HUES48 (cell line): ENCODE data around the gene CHMP1A.

ENCODE experiments used
- H3K27ac ChIP-seq: one replicate; pipeline ENCODE4 v1.7.0; 2013; ENCODE audit warnings: low read depth, low read length, inconsistent platforms
- H3K27me3 ChIP-seq: 2 replicates; pipeline ENCODE4 v1.6.1; 2013; ENCODE audit warnings: mild to moderate bottlenecking, low read length; ENCODE audit not compliant: control insufficient read depth, insufficient read depth
- H3K36me3 ChIP-seq: 2 replicates; pipeline ENCODE4 v1.6.1; 2013; ENCODE audit warnings: low read length; ENCODE audit not compliant: control insufficient read depth, insufficient read depth
- H3K4me1 ChIP-seq: 2 replicates; pipeline ENCODE4 v1.6.1; 2013; ENCODE audit warnings: mild to moderate bottlenecking, low read length; ENCODE audit not compliant: control insufficient read depth, insufficient read depth
- H3K4me3 ChIP-seq: 2 replicates; pipeline ENCODE4 v1.5.1; 2013; ENCODE audit warnings: mild to moderate bottlenecking, low read depth, low read length
- H3K9ac ChIP-seq: 2 replicates; pipeline ENCODE4 v1.6.1; 2013; ENCODE audit warnings: mild to moderate bottlenecking, low read depth, low read length, moderate library complexity
- H3K9me3 ChIP-seq: 2 replicates; pipeline ENCODE4 v1.6.1; 2013; ENCODE audit warnings: low read length; ENCODE audit not compliant: control insufficient read depth, insufficient read depth

Gene CHMP1A

GRCh38 chr16:89620406-89620841 lies 37.1 kb downstream of the CHMP1A start:
- peaks cover 9% of the 10 kb centered on the region for H3K27me3 ChIP-seq
- H3K36me3 ChIP-seq = no peaks in the 10 kb centered on the region
- no peak overlapping the region for H3K27ac ChIP-seq
- no peaks in the 10 kb centered on the region for H3K9me3 ChIP-seq
- no peak overlapping the region for H3K4me3 ChIP-seq
- H3K4me1 ChIP-seq = peaks cover 7% of the 10 kb centered on the region; the same call in 1 of the 2 replicates
- no peak overlapping the region for H3K9ac ChIP-seq

DNA sequence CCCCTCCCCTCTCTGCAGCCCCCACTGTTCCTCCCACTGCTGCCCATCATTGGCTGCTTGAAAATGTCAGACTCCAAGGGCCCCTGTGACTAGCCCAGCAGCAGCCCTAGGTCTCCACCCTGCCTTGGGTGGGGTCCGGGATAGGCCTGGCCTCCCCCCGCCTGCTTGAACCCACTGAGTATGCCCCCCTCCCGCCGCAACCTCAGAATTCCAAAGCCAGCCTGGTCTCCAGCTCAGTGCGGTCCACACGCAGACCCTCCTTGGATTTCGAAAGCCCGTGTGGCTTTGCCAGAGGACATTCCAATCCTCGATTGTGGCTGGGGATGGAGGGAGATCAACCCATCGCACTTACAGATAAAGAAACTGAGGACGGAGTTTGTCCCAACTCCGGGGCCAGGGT lies 37.7 kb downstream of the CHMP1A start:
- Histone ChIP-seq H3K9me3 (no peaks in the 10 kb centered on the region), H3K36me3 (no peaks in the 10 kb centered on the region), H3K4me1 (peaks cover 7% of the 10 kb centered on the region; the same call in 1 of the 2 replicates), H3K27me3 (peaks cover 9% of the 10 kb centered on the region), H3K9ac (no peak overlapping the region), H3K4me3 (no peak overlapping the region), H3K27ac (no peak overlapping the region)

DNA sequence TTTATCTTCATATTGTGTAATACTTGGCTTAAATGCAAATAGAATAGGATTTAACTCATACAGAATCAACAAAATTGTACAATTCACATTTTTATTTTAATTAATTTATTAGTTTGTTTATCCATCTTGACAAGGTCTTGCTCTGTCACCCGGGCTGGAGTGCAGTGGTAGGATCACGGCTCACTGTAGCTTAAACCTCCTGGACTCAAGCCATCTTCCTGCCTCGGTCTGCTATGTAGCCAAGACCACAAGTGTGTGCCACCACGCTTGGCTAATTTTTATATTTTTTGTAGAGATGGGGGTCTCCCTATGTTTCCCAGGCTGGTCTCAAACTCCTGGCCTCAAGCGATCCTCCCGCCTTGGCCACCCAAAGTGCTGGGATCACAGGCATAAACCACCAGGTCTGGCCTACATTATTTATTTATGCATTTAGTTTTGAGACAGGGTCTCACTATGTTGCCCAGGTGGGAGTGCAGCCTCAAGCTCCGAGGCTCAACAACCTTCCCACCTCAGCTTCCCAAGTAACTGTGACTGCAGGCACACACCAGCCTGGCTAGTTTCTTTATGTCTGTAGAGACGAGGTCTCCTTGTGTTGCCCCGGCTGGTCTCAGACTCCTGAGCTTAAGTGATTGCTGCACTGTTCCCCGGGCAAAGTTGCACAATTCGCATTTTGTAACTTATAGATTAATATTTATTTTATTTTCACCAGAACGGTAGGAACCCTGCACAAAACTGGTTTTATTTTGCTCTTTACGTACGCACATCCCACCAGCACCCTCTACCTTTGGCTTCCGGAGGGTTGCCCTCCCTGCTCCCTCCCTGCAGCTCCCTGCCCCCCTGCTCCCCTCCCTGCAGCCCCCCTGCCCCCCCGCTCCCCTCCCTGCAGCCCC lies 39.2 kb downstream of the CHMP1A start:
- Histone ChIP-seq H3K9me3 (no peaks in the 10 kb centered on the region), H3K27me3 (peaks cover 1% of the 10 kb centered on the region; the same call in 1 of the 2 replicates), H3K4me1 (peaks cover 7% of the 10 kb centered on the region; the same call in 1 of the 2 replicates), H3K36me3 (no peaks in the 10 kb centered on the region), H3K27ac (no peak overlapping the region), H3K4me3 (no peak overlapping the region), H3K9ac (no peak overlapping the region)

DNA sequence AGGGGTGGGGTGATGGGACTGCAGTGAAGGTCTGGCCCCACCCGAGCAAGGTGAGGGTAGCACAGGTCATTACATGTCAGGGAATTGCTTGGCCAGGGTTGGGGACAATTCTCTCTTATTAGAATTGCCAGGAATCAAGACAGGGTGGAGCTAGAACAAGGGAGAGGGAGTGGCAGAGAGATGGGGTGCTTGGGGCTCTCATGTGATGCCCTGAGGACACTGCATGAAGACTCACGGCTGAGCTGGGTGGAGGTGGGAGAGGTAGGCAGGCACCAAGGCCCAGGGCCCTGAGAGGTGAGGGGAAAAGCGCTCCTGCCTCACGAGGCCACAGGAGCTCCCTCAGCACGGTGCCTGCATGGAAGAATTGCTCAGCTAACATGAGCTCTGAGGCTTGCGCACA lies 40.5 kb downstream of the CHMP1A start:
- H3K4me1 ChIP-seq = peaks cover 12% of the 10 kb centered on the region; the same call in 1 of the 2 replicates
- H3K27me3 ChIP-seq = no peaks in the 10 kb centered on the region
- H3K4me3 ChIP-seq = no peak overlapping the region
- no peaks in the 10 kb centered on the region for H3K36me3 ChIP-seq
- H3K9me3 ChIP-seq = no peaks in the 10 kb centered on the region
- H3K27ac ChIP-seq = no peak overlapping the region
- H3K9ac ChIP-seq = no peak overlapping the region

- Histone ChIP-seq H3K4me3 (no peak overlapping the region), H3K4me1 (peaks cover 12% of the 10 kb centered on the region; the same call in 1 of the 2 replicates), H3K9me3 (no peaks in the 10 kb centered on the region), H3K27me3 (no peaks in the 10 kb centered on the region), H3K9ac (no peak overlapping the region), H3K27ac (no peak overlapping the region), H3K36me3 (no peaks in the 10 kb centered on the region)
Observed at GRCh38 chr16:89616623-89617022, 40.9 kb downstream of the CHMP1A start.

GRCh38 chr16:89615596-89616090 lies 41.9 kb downstream of the CHMP1A start:
- no peaks in the 10 kb centered on the region for H3K9me3 ChIP-seq
- H3K4me3 ChIP-seq = no peak overlapping the region
- no peaks in the 10 kb centered on the region for H3K36me3 ChIP-seq
- H3K27me3 ChIP-seq = no peaks in the 10 kb centered on the region
- H3K4me1 ChIP-seq = peaks cover 12% of the 10 kb centered on the region; the same call in 1 of the 2 replicates
- no peak overlapping the region for H3K27ac ChIP-seq
- no peak overlapping the region for H3K9ac ChIP-seq

DNA sequence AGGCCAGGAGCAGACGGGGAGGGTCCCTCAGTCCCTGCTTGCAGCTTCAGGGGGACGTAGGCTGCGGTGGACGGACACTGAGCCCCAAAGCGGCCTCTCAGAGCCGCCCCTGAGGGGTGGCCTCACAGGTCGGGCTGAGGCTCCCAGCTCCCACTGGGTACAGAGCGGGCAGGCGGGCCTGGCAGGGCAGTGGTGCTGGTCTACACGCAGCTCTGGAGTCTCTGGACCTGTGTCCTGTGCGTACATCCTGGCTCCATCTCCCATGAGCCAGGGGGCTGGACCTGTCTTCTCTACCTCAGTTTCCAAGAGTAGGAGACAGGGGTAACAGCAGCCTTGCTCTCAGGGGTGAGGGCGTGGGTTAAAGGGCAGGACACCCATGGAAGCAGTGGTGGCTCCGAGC lies 42.3 kb downstream of the CHMP1A start:
- Histone ChIP-seq H3K27ac (no peak overlapping the region), H3K4me1 (peaks cover 9% of the 10 kb centered on the region; the same call in 1 of the 2 replicates), H3K9me3 (no peaks in the 10 kb centered on the region), H3K27me3 (no peaks in the 10 kb centered on the region), H3K4me3 (no peak overlapping the region), H3K9ac (no peak overlapping the region), H3K36me3 (no peaks in the 10 kb centered on the region)

- Histone ChIP-seq H3K36me3 (no peaks in the 10 kb centered on the region), H3K4me1 (peaks cover 5% of the 10 kb centered on the region; the same call in 1 of the 2 replicates), H3K9me3 (no peaks in the 10 kb centered on the region), H3K4me3 (no peak overlapping the region), H3K9ac (no peak overlapping the region), H3K27me3 (no peaks in the 10 kb centered on the region), H3K27ac (no peak overlapping the region)
Observed at GRCh38 chr16:89613954-89614459, 43.5 kb downstream of the CHMP1A start.

DNA sequence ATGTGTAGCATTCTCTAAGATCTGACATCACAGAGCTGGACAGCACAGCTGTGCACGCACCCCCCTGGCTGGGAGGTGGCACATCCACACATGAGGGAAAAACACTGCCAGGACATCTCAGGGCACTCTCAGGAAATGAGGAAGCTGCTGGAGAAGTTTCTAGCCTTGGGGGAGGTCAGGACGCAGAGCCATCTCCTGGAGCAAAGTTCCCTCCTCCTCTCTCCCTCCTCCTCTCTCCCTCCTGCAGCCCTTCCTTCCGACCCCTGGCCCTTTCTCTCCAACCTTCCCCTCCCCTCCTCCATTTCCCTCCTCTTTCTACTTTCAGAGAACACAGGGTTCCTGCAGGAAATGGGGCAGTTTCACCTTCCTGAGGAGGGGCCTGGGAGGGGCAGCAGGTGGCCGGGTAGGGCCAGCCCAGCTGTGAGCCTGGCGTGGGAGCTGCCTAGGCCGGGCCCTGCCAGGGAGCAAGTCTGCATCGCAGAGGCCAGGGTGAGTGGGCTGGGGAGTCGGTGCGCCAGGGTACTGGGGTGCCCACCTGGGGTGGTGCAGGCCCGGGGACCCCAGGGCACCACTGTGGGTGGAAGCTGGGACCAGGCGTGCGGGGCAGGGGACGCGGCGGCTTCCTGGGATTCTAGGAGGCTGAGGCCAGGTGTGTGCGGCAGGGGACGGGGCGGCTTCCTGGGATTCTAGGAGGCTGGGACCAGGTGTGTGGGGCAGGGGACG lies 44.1 kb downstream of the CHMP1A start, which contains the start of gene DPEP1:
TSS of gene DPEP1 (plus strand) at position 412 of the 723 bp plus-strand sequence. CDS start 16,769 bp downstream, outside the sequence.
- Histone ChIP-seq H3K27me3 (no peaks in the 10 kb centered on the region), H3K9ac (no peak within 1 kb of the TSS), H3K27ac (no peak within 1 kb of the TSS), H3K4me3 (no peak within 1 kb of the TSS), H3K4me1 (peaks cover 5% of the 10 kb centered on the region; the same call in 1 of the 2 replicates), H3K36me3 (no peaks in the 10 kb centered on the region), H3K9me3 (no peaks in the 10 kb centered on the region)

GRCh38 chr16:89612415-89613166 lies 44.9 kb downstream of the CHMP1A start:
- no peak overlapping the region for H3K9ac ChIP-seq

More at GRCh38 chr16:89612415-89613166, 44.9 kb downstream of the CHMP1A start:
- Histone ChIP-seq H3K27ac (no peak overlapping the region), H3K4me3 (no peak overlapping the region), H3K36me3 (no peaks in the 10 kb centered on the region), H3K9me3 (no peaks in the 10 kb centered on the region), H3K27me3 (no peaks in the 10 kb centered on the region), H3K4me1 (peaks cover 5% of the 10 kb centered on the region; the same call in 1 of the 2 replicates)
